Measurements from ENCODE around the gene OGFOD3. TPM values are rescaled to one million over a fixed set of nuclear protein-coding genes. Genes with fewer than 3 reads are reported as not detected.
"Not testable (repeated sequence)": the region's sequence is repeated elsewhere in the genome, so short reads cannot be mapped to it uniquely, and the experiment has no call there.

The OGFOD3 gene
- polyA plus RNA-seq, 4 donors: 7.8 to 23.8 (median 14.6) TPM

GRCh38 chr17:82382933-82383255 is 35.5 kb downstream of the OGFOD3 start:
- WGBS, 3 donors: 74 to 82% (median 82%) methylated on average over 11 of the region's 11 CpGs
- Histone ChIP-seq H3K4me3 (ENCODE audit: low read depth in 1 of 3, low read length in 3 of 3) (no peak overlapping the region), H3K36me3 (ENCODE audit: control insufficient read depth in 3 of 3, insufficient read depth in 2 of 3, low read depth in 1 of 3, low read length in 3 of 3) (no peaks in the 10 kb centered on the region), H3K27me3 (ENCODE audit: control insufficient read depth in 3 of 3, insufficient read depth in 3 of 3, low read length in 3 of 3) (peaks cover 2 to 56% (median 3%) of the 10 kb centered on the region in 3 donors), H3K27ac (ENCODE audit: low read depth in 1 of 3, low read length in 2 of 3) (no peak overlapping the region), H3K9me3 (ENCODE audit: control insufficient read depth in 2 of 2, insufficient read depth in 1 of 2, low read depth in 1 of 2, low read length in 1 of 2) (no peaks in the 10 kb centered on the region), H3K4me1 (ENCODE audit: control insufficient read depth in 3 of 3, insufficient read depth in 2 of 3, low read depth in 1 of 3, low read length in 2 of 3) (peaks cover 0 to 11% (median 2%) of the 10 kb centered on the region in 3 donors)
- no peak for FAIRE-seq
- DNase-seq: no peak

- DNase-seq; H3K9me3 ChIP-seq (ENCODE audit: control insufficient read depth in 2 of 2, insufficient read depth in 1 of 2, low read depth in 1 of 2, low read length in 1 of 2); H3K4me3 ChIP-seq (ENCODE audit: low read depth in 1 of 3, low read length in 3 of 3); H3K27ac ChIP-seq (ENCODE audit: low read depth in 1 of 3, low read length in 2 of 3); FAIRE-seq; H3K36me3 ChIP-seq (ENCODE audit: control insufficient read depth in 3 of 3, insufficient read depth in 2 of 3, low read depth in 1 of 3, low read length in 3 of 3): not testable (repeated sequence)
- peaks cover 2 to 53% (median 3%) of the 10 kb centered on the region in 3 donors for H3K27me3 ChIP-seq (ENCODE audit: control insufficient read depth in 3 of 3, insufficient read depth in 3 of 3, low read length in 3 of 3)
- 82 to 87% (median 87%) methylated on average over 20 to 21 of the region's 21 CpGs for WGBS, 3 donors
- peaks cover 0 to 11% (median 2%) of the 10 kb centered on the region in 3 donors for H3K4me1 ChIP-seq (ENCODE audit: control insufficient read depth in 3 of 3, insufficient read depth in 2 of 3, low read depth in 1 of 3, low read length in 2 of 3)
Measured at GRCh38 chr17:82382220-82382932, 36.0 kb downstream of the OGFOD3 start.

- H3K4me1 ChIP-seq (ENCODE audit: control insufficient read depth in 3 of 3, insufficient read depth in 2 of 3, low read depth in 1 of 3, low read length in 2 of 3); DNase-seq; H3K4me3 ChIP-seq (ENCODE audit: low read depth in 1 of 3, low read length in 3 of 3); H3K36me3 ChIP-seq (ENCODE audit: control insufficient read depth in 3 of 3, insufficient read depth in 2 of 3, low read depth in 1 of 3, low read length in 3 of 3); H3K27ac ChIP-seq (ENCODE audit: low read depth in 1 of 3, low read length in 2 of 3); FAIRE-seq; H3K9me3 ChIP-seq (ENCODE audit: control insufficient read depth in 2 of 2, insufficient read depth in 1 of 2, low read depth in 1 of 2, low read length in 1 of 2): not testable (repeated sequence)
- 75 to 78% (median 78%) methylated on average over 10 of the region's 10 CpGs for WGBS, 3 donors
- peaks cover 0 to 46% (median 2%) of the 10 kb centered on the region in 3 donors for H3K27me3 ChIP-seq (ENCODE audit: control insufficient read depth in 3 of 3, insufficient read depth in 3 of 3, low read length in 3 of 3)
Measured at GRCh38 chr17:82381703-82382009, 36.7 kb downstream of the OGFOD3 start.

- DNase-seq (peak; percentile 33 to 66), FAIRE-seq (no peak)
- H3K36me3 ChIP-seq (ENCODE audit: control insufficient read depth in 3 of 3, insufficient read depth in 2 of 3, low read depth in 1 of 3, low read length in 3 of 3): no peaks in the 10 kb centered on the region
- H3K9me3 ChIP-seq (ENCODE audit: control insufficient read depth in 2 of 2, insufficient read depth in 1 of 2, low read depth in 1 of 2, low read length in 1 of 2): no peaks in the 10 kb centered on the region
- no peak overlapping the region for H3K27ac ChIP-seq (ENCODE audit: low read depth in 1 of 3, low read length in 2 of 3)
- peaks cover 0 to 2% (median 0%) of the 10 kb centered on the region in 3 donors for H3K4me1 ChIP-seq (ENCODE audit: control insufficient read depth in 3 of 3, insufficient read depth in 2 of 3, low read depth in 1 of 3, low read length in 2 of 3)
- 24 to 51% (median 37%) methylated on average over 23 of the region's 23 CpGs for WGBS, 3 donors
- peaks cover 0 to 47% (median 0%) of the 10 kb centered on the region in 3 donors for H3K27me3 ChIP-seq (ENCODE audit: control insufficient read depth in 3 of 3, insufficient read depth in 3 of 3, low read length in 3 of 3)
- no peak overlapping the region for H3K4me3 ChIP-seq (ENCODE audit: low read depth in 1 of 3, low read length in 3 of 3)
Measured at GRCh38 chr17:82380860-82381702, 37.3 kb downstream of the OGFOD3 start.

- Histone ChIP-seq H3K9me3 (ENCODE audit: control insufficient read depth in 2 of 2, insufficient read depth in 1 of 2, low read depth in 1 of 2, low read length in 1 of 2) (peaks cover 0 to 3% of the 10 kb centered on the region in 2 donors), H3K4me3 (ENCODE audit: low read depth in 1 of 3, low read length in 3 of 3) (no peak overlapping the region), H3K36me3 (ENCODE audit: control insufficient read depth in 3 of 3, insufficient read depth in 2 of 3, low read depth in 1 of 3, low read length in 3 of 3) (no peaks in the 10 kb centered on the region), H3K4me1 (ENCODE audit: control insufficient read depth in 3 of 3, insufficient read depth in 2 of 3, low read depth in 1 of 3, low read length in 2 of 3) (no peaks in the 10 kb centered on the region), H3K27me3 (ENCODE audit: control insufficient read depth in 3 of 3, insufficient read depth in 3 of 3, low read length in 3 of 3) (peaks cover 12 to 42% (median 18%) of the 10 kb centered on the region in 3 donors), H3K27ac (ENCODE audit: low read depth in 1 of 3, low read length in 2 of 3) (no peak overlapping the region)
- DNase-seq: no peak
- FAIRE-seq: no peak
- WGBS, 3 donors: 55 to 73% (median 68%) methylated on average over 10 of the region's 10 CpGs
Measured at GRCh38 chr17:82378741-82379021, 39.7 kb downstream of the OGFOD3 start.

GRCh38 chr17:82377924-82378740 is 40.3 kb downstream of the OGFOD3 start:
- DNase-seq (no peak), FAIRE-seq (no peak)
- 74 to 83% (median 79%) methylated on average over 31 of the region's 31 CpGs for WGBS, 3 donors
- Histone ChIP-seq H3K36me3 (ENCODE audit: control insufficient read depth in 3 of 3, insufficient read depth in 2 of 3, low read depth in 1 of 3, low read length in 3 of 3) (no peaks in the 10 kb centered on the region), H3K27ac (ENCODE audit: low read depth in 1 of 3, low read length in 2 of 3) (no peak overlapping the region), H3K4me1 (ENCODE audit: control insufficient read depth in 3 of 3, insufficient read depth in 2 of 3, low read depth in 1 of 3, low read length in 2 of 3) (no peaks in the 10 kb centered on the region), H3K27me3 (ENCODE audit: control insufficient read depth in 3 of 3, insufficient read depth in 3 of 3, low read length in 3 of 3) (peaks cover 12 to 44% (median 18%) of the 10 kb centered on the region in 3 donors), H3K4me3 (ENCODE audit: low read depth in 1 of 3, low read length in 3 of 3) (no peak overlapping the region), H3K9me3 (ENCODE audit: control insufficient read depth in 2 of 2, insufficient read depth in 1 of 2, low read depth in 1 of 2, low read length in 1 of 2) (peaks cover 0 to 3% of the 10 kb centered on the region in 2 donors)

GRCh38 chr17:82377294-82377693 is 41.1 kb downstream of the OGFOD3 start:
- not testable (repeated sequence) for H3K4me1 ChIP-seq (ENCODE audit: control insufficient read depth in 3 of 3, insufficient read depth in 2 of 3, low read depth in 1 of 3, low read length in 2 of 3); H3K9me3 ChIP-seq (ENCODE audit: control insufficient read depth in 2 of 2, insufficient read depth in 1 of 2, low read depth in 1 of 2, low read length in 1 of 2); H3K4me3 ChIP-seq (ENCODE audit: low read depth in 1 of 3, low read length in 3 of 3); H3K36me3 ChIP-seq (ENCODE audit: control insufficient read depth in 3 of 3, insufficient read depth in 2 of 3, low read depth in 1 of 3, low read length in 3 of 3); FAIRE-seq; H3K27ac ChIP-seq (ENCODE audit: low read depth in 1 of 3, low read length in 2 of 3); DNase-seq
- H3K27me3 ChIP-seq (ENCODE audit: control insufficient read depth in 3 of 3, insufficient read depth in 3 of 3, low read length in 3 of 3): peaks cover 12 to 52% (median 24%) of the 10 kb centered on the region in 3 donors
- 34 to 54% (median 48%) methylated on average over 3 of the region's 5 CpGs for WGBS, 3 donors

GRCh38 chr17:82376042-82376730 is 42.2 kb downstream of the OGFOD3 start:
- H3K4me3 ChIP-seq (ENCODE audit: low read depth in 1 of 3, low read length in 3 of 3): no peak overlapping the region
- DNase-seq: no peak
- no peaks in the 10 kb centered on the region for H3K36me3 ChIP-seq (ENCODE audit: control insufficient read depth in 3 of 3, insufficient read depth in 2 of 3, low read depth in 1 of 3, low read length in 3 of 3)
- WGBS, 3 donors: 67 to 76% (median 68%) methylated on average over 14 to 16 of the region's 16 CpGs
- peaks cover 19 to 59% (median 29%) of the 10 kb centered on the region in 3 donors for H3K27me3 ChIP-seq (ENCODE audit: control insufficient read depth in 3 of 3, insufficient read depth in 3 of 3, low read length in 3 of 3)
- no peak overlapping the region for H3K27ac ChIP-seq (ENCODE audit: low read depth in 1 of 3, low read length in 2 of 3)
- no peak for FAIRE-seq
- H3K9me3 ChIP-seq (ENCODE audit: control insufficient read depth in 2 of 2, insufficient read depth in 1 of 2, low read depth in 1 of 2, low read length in 1 of 2): peaks cover 0 to 3% of the 10 kb centered on the region in 2 donors
- peaks cover 0 to 2% (median 1%) of the 10 kb centered on the region in 3 donors for H3K4me1 ChIP-seq (ENCODE audit: control insufficient read depth in 3 of 3, insufficient read depth in 2 of 3, low read depth in 1 of 3, low read length in 2 of 3)
